HG03460 (cell line): ENCODE results near the gene DNAAF1.
A peak's percentile ranks its signal among the peaks of the same experiment; 100 is the strongest.

Source experiments
- ATAC-seq: cut with Tn5 transposase; IDR thresholded peaks from one replicate; pipeline ENCODE4 v1.9.1; 2021; ENCODE audit not compliant: unreplicated experiment

Gene DNAAF1

GRCh38 chr16:84121007-84121406, 24.1 kb upstream of the DNAAF1 start:
- ATAC-seq: no peak

DNA sequence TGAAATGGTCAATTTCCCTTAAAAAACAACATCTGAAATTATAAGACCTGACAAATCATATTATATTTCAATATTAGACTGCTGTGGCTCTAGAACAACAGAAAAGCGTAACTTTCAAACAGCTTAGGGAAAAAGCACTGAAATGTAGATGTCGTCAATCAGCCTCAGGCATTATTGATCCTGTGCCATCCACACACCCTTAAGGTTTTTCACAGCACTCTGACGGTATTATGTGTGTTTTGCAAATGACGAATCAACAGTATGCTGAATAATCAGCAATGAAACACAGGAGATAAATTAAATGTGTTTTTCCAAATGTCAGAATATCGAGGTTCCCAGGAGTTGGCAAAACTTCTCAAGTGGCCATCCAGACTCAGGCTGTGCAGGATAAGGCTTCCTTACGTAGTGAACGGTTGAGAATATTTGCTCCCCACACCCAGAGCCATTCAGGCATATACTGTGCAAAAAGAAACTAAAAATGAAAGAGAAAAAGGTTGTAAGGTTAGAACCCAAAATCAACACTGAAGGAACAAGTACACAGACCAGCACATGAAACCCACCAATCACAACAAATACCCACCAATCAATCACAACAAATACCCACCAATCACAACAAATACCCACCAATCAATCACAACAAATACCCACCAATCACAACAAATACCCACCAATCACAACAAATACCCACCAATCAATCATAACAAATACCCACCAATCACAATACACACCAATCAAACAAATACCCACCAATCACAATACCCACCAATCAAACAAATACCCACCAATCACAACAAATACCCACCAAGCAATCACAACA, 20.6 kb upstream of the DNAAF1 start:
- no peak for ATAC-seq

DNA sequence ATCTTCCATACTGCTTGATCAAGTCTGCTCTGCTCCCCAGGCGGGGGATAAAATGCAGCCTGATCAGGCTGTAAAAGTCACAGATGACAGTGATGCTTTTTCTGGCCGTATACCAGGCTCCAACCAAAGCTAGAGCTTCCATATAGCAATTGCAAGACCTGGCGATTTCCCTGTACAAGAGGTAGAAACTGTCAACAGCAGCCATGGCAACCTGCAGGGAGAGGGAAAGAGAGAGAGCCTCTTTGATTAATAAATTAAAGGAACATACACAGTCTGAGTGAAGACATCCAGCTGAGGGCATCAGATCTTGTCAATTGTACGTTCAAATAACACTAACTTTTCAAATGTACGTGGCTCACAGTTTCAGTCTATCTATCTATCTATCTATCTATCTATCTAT, 14.0 kb upstream of the DNAAF1 start:
- no peak for ATAC-seq

GRCh38 chr16:84132527-84133285, 12.4 kb upstream of the DNAAF1 start:
- ATAC-seq: no peak

- ATAC-seq: no peak
These were observed 8.6 kb upstream of the DNAAF1 start for GRCh38 chr16:84136331-84137125.

GRCh38 chr16:84137287-84137686, 7.8 kb upstream of the DNAAF1 start:
- no peak for ATAC-seq

DNA sequence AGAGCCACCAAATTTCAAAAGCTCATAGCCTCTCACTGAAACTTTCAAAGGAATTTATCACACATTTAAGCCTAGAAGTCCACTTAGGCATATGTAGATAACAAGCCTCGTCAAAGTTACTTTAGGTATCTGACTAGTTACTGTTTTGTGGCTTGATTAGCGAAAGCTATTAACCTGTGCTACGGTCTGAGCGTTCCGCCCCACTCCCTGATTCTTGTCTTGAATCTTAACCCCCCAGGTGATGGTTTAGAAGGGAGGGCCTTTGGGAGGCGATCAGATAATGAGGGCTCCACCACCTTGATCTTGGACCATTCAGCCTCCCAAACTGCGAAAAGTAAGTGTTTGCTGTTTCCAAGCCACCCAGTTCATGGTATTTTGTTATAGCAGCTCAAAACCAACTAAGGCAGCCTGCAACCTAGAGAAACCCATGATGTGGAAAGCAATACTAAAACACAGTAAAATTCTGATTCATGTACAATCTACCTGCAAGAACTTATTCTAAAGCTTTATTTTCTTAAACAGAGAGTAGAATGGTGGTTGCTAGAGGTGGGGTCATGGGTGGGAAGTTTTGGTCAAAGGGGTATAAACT, 7.2 kb upstream of the DNAAF1 start:
- no peak for ATAC-seq

DNA sequence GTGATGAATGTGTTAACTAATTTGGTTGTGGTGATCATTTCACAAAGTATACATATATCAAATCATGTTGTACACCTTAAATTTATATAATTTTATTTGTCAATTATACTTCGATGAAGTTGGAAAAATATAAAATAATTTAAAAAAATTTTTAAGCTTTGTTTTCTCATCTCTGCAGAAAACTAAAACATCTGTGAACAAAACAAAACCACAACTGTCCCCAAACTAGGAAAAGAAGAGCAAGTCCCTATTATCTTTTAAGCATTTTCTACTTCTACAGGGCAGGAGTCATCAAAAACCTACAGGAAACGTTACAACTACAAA, 6.6 kb upstream of the DNAAF1 start:
- ATAC-seq: no peak

DNA sequence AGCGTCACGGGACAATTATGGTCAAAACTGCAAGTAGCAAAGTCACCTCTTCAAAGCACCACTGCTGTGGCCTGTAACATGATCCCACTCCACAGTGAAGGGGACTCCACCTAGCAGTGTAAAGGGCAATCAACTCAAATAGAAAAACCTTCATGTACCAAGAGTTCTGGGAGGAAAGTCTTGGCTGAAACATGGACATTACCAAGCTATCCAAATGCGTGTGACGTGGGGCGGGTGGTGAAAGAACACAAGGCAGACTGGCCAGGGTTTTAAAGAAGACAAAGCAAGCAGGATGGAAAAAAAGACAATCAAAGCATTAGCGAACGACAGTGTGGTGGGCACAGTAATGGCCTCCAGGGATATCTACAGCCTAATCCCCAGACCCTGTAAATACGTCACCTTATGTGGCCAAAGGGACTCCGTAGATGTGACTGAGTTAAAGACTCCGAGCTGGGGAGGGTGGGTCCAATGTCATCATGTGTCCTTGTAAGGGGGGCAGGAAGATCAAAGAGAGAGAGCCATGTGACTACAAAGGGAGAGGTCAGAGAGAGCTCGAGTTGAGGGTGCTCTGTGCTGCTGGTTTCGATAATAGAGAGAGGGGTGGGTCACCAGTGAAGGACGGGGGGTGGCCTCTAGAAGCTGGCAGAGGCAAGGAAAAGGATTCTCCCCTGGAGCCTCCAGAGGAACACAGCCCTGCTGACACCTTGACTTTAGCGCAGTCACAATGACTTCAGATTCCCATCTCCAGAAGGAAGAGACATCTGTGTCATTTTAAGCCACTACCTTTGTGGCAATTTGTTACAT, 6.1 kb upstream of the DNAAF1 start:
- ATAC-seq: peak; percentile 81

DNA sequence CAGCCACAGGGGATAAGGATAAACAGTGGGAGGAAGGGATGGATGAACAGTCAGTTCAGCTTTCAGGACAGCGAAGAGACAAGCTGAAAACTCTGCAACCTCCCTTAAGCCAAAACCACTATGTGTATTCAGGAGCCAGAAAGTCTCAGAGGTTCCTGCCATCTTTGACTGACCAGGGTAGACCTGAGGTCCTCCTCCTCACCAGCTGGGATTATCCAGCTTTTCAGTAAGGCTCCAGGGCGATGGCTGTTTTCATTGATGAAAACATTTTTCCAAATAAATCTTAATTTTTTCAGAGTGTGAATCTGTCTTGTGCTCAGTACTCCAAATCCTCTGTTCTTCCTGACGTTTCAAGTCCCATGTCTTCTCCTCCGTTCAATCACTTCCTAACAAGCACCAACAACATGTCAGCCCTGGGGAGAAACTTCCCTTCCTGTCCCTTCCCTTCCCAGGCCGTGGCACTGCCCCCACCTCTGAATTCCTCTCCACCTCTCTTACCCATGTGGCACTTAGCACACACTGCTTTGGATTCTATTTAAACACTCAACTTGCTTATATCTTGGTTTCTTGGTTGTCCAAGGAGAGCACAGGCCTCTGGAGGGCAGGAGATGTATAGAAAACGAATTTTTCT, 5.4 kb upstream of the DNAAF1 start:
- ATAC-seq: no peak

DNA sequence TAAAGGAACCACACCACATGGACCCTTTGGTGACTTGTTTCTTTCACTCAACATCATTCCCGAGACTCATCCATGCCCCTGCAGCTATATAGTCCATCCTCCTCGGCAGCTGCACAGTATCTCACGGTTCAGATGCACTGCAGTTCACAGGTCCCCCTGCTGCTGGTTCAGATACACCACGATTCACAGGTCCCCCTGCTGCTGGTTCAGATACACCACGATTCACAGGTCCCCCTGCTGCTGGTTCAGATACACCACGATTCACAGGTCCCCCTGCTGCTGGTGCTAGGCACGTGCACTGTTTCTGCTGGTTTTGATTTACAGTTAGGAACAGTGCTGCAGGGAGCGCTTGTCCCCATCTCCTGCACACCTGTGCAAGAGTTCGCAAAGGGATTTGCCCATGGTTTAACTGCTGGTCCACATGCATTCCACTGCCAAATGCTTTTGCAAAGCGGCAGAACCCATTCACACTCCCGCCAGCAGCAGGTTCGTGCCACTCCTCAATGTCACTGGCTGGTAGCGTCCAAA, 3.9 kb upstream of the DNAAF1 start:
- no peak for ATAC-seq

DNA sequence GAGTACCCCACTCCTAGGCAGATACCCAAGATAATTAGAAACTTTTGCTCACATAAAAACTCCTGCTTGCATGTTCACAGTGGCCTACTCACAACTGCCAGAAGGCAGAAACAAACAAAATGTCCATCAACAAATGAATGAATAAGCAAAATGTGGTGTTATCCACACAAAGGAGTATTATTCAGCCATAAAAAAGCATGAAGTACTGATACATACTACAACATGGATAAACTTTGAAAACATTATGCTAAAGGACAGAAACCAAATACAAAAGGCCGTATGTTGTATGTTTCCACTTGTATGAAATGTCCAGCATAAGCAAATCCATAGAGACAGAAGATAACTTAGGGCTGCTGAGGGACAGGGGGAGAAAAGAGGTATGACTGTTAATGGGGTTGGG, 2.0 kb upstream of the DNAAF1 start:
- ATAC-seq: no peak

DNA sequence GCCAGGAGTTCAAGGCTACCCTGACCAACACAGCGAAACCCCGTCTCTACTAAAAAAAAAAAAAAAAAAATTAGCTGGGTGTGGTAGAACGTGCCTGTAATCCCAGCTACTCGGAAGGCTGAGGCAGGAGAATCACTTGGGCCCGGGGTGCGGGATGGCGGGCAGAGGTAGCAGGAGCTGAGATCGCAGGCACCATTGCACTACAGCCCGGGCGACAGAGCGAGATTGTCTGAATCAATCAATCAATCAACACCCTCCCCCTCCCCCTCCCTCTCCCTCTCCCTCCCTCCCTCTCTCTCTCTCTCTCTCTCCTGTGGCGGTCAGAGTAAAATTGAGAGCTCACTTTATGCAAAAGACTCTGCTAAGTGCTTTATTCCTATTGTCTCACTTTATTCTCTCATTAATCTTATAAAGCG, 1.3 kb upstream of the DNAAF1 start:
- no peak for ATAC-seq

- peak; percentile 31 for ATAC-seq
These were observed 774 bp upstream of the DNAAF1 start for GRCh38 chr16:84144209-84144858.

DNA sequence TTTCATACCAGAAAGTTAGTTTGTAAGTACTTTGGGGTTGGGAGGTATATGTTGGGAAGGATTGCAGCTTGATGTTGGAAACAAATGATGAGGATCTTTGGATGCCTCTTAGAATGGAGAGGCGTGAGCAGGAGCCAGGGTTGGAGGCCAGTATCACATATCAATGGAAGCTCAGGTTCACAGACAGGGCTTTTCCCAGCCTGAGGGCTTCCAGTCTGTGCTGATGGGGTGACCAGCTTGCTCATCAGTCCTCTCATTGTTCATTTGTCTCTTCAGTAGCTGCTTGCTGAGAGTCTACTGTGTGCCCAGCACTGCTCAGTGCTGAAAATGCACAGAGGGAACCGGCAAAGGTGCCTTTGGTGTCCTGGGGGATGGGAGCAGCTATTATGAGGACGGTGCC, 5.8 kb downstream of the DNAAF1 start:
- ATAC-seq: no peak

DNA sequence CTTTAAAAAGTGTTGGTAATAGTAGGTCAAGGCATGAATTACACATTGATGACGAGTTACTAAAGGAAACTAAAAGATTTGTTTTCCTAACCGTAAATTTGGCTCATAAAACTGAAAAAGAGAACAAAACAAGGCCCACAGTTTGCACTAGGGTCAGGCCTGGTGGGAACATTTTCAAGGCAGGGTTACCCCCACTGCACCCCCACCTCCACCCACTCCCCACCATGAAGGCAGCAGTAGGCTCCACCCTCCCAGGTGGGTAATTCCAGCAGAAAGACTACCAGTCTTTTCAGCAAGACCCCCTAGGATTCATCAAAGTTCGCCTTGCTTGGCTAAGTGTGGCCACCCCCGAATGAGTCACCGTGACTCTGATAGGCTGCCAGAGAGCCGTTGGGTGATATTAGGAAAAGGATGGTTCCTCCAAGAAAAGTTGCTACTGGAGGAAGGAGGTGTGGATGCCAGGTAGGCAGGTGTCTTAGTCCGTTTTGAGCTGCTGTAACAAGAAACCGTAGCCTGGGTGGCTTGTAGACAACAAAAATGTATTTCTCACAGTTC, 8.6 kb downstream of the DNAAF1 start:
- no peak for ATAC-seq

GRCh38 chr16:84155226-84155625, 10.1 kb downstream of the DNAAF1 start:
- ATAC-seq: no peak

GRCh38 chr16:84155771-84156170, 10.7 kb downstream of the DNAAF1 start:
- no peak for ATAC-seq

DNA sequence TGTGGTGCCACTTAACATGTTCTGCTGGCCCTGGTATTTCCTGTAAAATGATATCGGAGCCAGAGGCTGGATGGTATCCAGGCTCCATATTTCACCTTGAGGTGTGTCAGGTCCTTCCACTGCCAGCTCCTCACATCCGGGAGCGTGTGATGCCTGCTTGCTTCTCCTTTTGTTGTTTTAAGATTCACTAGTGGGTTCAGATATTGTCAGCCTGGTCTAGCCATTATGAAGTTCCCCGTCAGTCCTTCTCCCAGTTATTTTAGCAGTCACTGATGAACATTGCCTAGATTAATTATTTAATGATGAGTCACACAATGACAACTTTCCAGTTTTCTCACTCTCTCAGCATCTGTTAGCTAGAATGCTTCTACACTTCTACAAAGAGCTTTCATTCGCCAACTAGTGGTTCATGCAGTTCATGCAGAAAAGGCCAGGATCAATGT, 11.3 kb downstream of the DNAAF1 start:
- ATAC-seq: no peak
